NCI-H2196 (cell line): ENCODE data around the gene COL4A4.
"Not testable (repeated sequence)": the region's sequence is repeated elsewhere in the genome, so short reads cannot be mapped to it uniquely, and the experiment has no call there.

Experiments used
- DNase-seq: peaks from one replicate; lab custom pipeline; 2025; ENCODE audit not compliant: unreplicated experiment; lab: John Stamatoyannopoulos, UW

Gene COL4A4

GRCh38 chr2:227117852-227118251 is 46.2 kb downstream of the COL4A4 start:
- DNase-seq: no peak

DNA sequence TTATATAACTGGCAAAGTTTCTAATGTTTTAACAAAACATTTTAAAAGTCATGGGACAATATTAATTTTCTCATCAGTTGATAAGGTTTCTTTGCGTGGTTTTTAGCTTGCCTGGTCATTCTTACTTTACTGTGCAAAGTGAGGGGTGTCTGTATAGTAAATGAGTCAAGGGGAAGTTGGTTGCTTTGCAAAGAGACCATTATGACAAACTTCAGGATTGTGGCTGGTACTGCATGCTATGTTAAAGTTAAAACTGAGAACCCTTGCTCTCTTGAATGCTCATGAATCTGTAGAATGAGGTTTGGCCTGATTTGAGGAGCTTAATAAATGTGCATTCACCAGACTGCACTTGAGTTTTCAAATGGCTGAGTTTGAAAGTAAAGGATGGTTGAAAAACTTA is 47.0 kb downstream of the COL4A4 start:
- no peak for DNase-seq

DNA sequence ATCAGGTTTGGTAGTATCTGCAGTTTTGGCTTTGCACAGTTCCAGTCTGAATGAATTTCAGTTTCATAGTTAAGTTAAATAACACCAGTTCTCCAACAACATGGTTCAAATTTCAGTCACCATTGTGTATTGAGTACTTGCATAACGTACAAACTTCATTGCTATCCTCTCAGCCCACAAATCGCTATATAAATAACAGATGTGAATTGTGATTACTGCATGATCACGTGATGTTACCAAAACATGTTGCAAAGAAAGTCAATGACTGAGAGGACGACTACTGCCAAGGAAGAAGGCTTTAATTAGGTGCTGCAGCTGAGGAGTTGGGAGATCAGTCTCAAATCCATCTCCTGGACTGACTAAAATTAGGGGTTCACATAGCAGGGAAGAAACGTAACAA is 48.2 kb downstream of the COL4A4 start:
- no peak for DNase-seq

DNA sequence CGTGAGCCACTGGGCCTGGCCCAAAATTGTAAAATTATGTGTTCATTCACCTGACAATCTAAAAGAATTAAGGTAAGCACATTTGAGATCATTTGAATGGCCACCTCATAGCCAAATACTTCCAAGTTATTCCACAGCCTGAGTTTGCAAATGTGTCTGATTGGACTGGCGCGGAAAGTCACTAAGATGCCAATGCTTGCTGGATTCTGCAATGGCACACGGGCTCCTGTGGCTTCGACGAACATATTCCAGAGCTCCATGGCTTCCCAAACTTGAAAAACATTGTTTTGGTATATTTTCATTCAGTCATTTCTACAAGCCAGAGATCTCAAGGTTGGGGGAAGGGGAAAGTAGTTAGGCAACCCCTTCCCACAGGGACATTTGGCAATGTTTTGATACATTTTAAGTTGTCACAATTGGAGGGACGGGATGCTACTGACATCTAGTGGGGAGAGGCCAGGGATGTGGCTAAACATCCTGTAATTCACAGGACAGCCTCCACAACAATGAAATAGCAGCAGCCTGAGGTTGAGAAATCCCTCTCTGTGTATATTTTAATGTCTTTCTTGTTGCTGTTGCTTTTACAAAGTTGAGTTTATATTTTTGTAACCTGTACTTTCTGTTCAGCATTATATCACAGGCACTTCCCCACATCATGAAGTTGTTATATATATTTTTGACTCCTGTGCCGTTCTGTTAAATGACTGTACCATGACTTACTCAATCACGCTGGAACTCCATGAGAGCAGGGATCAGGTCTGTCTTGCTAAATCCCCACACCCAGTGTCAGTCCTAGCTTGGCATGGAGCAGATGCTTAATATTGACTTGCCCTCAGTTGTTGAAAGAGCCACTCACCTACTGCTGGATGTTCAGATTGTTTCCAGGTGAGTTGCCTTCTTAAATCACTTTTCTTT is 56.9 kb downstream of the COL4A4 start:
- peak; percentile 46 for DNase-seq

DNA sequence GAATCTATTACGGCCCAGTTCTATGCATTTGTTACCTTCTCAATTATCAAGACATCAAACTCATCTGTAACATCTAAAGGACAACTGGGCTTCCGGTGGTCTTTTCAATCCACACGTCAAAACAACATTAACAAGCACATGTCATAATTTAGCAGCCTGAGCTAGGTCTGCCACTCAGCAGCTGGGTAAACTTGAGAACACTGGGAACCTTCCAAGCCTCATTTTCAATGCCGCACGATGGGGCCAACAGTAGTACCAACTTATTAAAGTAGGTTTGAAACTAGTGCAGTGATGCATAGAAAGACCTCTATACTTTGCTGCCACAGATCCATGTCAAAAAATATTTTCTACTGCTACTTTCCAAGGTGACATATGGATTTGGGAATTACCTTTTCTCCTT is 60.4 kb downstream of the COL4A4 start:
- no peak for DNase-seq

DNA sequence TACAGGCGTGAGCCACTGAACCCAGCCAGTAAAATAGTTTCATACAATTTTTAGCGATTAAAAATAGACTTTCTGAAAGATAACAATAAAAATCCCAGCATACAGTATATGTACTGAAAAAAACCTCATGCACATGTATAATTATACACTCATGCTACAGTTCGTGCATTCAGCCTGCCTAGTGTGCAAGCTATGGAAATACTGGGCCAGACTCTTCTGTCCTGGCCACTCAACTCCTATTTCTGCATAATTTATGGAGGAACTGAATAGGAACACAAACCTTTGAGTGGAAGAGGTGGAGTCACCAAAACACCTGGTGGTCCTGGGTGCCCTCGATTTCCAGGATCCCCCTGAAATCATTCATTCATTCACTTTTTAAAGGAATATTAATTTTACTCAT is 64.7 kb downstream of the COL4A4 start:
- DNase-seq: no peak

GRCh38 chr2:227098162-227098515 is 65.9 kb downstream of the COL4A4 start:
- DNase-seq: no peak

DNA sequence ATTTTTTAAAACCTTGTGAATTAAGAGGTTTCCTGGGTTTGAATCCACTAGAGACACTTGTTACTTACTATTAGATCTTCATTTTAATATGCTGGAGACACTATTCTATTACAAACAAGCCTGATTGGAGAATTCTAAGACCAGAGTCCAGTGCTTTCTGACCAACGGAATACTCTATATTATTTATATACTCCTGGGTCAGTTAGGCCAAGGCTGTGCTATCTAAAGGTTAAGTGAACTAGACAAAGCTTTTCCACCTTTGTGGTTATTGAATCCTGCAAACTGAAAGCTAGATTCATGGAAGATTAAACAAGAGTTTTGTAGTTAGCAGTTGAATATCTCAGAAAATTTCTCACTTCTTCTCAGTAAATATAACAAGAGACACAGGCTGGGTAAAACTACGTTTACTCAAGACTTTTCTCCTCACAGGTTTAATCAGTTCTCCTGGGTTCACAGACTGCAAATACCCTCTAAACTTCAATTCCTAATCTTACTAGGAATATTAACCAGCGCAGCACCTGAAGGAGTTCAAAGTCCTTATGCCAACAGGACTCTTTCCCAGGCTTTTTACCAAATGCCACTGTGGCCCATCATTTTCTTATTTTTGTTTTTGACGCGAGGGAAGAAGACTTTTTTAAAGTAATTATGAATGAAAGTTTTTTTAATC is 66.4 kb downstream of the COL4A4 start:
- no peak for DNase-seq

GRCh38 chr2:227095346-227095745 is 68.7 kb downstream of the COL4A4 start:
- no peak for DNase-seq

GRCh38 chr2:227082286-227082685 is 81.7 kb downstream of the COL4A4 start:
- no peak for DNase-seq

DNA sequence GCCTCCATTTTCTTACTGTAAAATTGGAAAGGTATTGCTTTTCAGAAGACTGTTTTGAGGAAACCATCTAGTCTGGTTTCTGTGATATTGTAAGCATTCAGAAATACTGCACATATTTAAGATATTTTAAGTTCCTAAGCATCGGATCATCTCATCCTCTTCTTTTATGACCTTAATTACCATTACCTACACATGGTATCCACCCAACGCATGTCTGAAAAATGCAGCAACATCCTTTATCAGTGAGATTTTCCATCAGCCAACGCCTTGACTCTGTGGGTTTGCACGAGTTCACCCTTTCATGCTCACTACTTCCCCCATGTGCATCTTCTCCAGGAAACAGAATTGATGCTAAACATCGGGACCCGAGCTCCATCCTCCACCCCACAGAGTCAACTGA is 84.3 kb downstream of the COL4A4 start:
- DNase-seq: no peak

DNA sequence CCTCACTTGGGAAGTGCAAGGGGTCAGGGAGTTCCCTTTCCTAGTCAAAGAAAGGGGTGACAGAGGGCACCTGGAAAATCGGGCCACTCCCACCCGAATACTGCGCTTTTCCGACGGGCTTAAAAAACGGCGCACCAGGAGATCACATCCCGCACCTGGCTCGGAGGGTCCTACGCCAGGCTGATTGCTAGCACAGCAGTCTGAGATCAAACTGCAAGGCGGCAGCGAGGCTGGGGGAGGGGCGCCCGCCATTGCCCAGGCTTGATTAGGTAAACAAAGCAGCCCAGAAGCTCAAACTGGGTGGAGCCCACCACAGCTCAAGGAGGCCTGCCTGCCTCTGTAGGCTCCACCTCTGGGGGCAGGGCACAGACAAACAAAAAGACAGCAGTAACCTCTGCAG is 98.9 kb downstream of the COL4A4 start:
- not testable (repeated sequence) for DNase-seq

DNA sequence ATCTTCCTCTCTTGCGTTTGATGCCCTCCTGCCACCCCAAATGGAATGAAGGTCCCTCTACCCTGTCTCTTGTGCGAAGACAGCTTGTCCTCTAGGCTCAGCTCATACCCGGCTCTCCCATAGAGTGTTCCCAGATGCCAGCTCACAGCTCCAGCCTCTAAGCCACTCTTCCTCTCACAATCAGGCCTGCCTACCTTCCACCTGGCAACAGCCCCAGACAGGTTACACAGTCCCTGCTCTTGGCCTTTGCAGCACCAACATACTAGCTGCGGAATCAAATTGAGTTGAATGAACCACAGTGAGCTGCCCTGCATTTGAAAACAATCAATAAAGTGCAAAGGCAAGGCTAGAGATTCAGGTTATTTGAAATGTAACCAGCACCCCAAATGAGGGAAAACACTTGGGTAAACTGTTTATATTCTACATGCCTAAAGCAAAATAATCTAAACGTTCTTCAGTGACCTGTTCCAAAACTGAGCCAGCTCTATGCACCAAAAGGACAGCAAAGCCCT is 105.1 kb downstream of the COL4A4 start:
- no peak for DNase-seq

GRCh38 chr2:227057743-227058447 is 106.1 kb downstream of the COL4A4 start:
- DNase-seq: no peak

DNA sequence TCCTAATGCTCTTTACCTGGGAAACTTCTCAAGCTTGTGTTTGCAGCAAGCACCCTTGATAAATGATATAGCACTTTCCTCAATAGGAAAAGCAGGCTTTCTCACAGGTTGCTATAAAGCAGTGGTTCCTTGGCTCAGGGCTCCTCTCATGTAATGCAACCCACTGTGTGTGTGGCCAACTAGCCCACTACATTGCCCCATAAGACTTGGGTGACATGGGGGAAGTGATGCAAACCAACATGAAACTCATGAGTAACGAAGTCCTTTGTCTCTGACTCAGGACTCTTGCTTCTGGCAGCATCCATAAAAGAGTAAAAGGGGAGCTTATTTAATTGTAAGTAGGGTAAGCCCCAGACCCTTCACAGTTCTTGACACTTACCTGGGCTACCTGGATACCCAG is 106.9 kb downstream of the COL4A4 start:
- no peak for DNase-seq

GRCh38 chr2:227054006-227054405 is 110.0 kb downstream of the COL4A4 start:
- DNase-seq: no peak

DNA sequence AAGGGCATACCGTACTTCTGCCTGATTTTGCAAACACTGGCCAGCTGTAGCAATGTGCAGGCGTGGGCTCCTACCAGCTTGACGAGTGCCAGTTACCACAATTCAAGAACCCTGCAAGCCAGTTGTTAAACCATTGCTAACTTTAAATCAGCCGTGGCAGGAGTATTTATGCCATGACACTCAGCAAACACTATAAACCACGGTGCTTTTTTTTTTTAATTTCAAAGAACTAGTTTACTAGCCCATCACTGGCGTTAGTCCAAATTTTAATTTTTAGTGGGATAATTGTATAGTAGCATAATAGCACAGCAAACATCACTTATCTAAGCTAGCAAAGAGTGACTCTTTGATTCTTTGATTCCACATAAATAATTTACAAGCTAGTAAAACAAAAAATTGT is 111.1 kb downstream of the COL4A4 start:
- DNase-seq: peak; percentile 23

DNA sequence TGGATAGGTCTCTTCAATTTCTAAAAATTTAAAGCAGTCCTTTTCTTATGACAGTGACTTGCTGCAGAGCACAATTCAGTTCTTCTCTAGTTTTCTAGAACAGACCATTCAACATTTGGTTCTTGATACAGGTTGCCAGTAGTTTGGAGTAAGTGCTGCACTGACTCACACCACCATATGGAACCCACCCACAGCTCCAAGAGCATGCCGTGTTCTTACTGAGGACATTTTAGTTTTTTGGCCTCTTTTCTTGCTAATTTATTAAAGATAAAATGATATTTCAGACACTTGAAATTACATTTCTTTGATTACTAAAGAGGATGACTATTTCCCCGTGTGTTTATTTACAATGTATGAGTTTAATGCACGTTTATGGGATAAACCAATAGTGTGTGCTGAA is 120.0 kb downstream of the COL4A4 start:
- no peak for DNase-seq

DNA sequence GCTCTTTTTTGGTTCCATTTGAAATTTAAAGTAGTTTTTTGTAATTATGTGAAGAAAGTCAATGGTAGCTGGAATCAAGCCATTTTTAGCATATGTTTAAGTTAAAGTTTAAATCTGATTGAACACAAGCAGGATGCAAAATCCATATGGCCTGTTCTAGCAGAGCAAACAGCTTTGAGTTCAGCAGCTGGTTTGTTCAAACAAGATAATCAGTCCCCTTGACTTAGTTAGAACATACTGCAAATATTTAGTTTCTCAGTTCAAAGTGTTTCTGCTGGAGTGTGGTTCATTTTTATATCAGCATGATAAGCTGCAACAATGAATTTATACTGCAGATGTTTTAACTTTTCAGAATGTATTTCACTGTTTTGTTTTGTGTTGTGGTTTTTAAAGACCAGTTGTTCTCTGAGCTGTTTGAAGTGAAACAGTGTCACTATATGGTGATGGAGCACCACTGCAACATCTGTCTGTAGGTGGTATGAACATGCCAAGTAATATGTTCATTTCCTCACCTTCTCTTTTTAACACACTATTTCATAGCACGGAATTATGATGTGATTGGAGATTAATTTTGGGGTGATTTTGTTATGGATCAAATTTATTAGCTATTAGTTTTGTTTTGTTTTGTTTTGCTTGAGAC is 125.3 kb downstream of the COL4A4 start:
- DNase-seq: no peak

DNA sequence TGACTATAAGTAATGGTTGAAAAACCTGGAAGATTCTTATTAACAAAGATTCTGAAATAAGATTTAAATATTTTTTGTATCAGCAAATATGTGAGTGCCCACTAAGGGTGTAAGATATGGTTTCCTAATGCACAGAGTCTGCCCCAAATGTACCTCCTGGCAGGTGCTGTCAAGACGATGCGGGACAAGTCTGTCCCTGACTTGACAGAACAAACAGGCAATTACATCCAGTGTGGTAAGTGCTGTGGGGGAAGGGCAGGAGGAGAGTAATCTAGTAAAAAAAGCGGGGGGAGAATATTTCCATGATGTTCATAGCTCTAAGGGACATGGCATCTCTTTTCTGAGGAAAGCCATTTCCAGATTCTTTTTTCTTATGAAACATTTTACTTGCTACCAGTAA is 127.5 kb downstream of the COL4A4 start:
- no peak for DNase-seq

GRCh38 chr2:227035711-227036367 is 128.2 kb downstream of the COL4A4 start:
- DNase-seq: no peak
